GM23338 (cell line): ENCODE data around the gene ZMYND8. TPM values are rescaled to one million over a fixed set of nuclear protein-coding genes. Genes with fewer than 3 reads are reported as not detected.

ENCODE experiments used
- ATAC-seq: fragments of 200-7000 bp; cut with Tn5 transposase; 3 replicates; pipeline ENCODE4 v1.9.1; 2020
- DNase-seq: peaks from one replicate; pipeline ENCODE4 v3.0.0-alpha.2; 2015; ENCODE audit warnings: low spot score
- H2AFZ ChIP-seq: fragments of 200-600 bp; sonication (generic); 2 replicates; pipeline ENCODE4 v1.8.0; 2016; ENCODE audit warnings: antibody characterized with exemption, mild to moderate bottlenecking, moderate library complexity
- H3F3A ChIP-seq: fragments of 200-600 bp; sonication (generic); replicated peaks from 2 replicates; pipeline ENCODE4 v1.8.0; 2017; ENCODE audit warnings: antibody characterized with exemption, mixed run types, low read depth
- H3K27ac ChIP-seq: fragments of 200-600 bp; sonication (generic); 2 replicates; pipeline ENCODE4 v1.6.1; 2016; ENCODE audit warnings: low read depth
- H3K27me3 ChIP-seq: fragments of 200-600 bp; sonication (generic); 2 replicates; pipeline ENCODE4 v1.8.0; 2016; ENCODE audit warnings: mild to moderate bottlenecking, mixed run types, moderate library complexity; ENCODE audit not compliant: insufficient read depth
- H3K36me3 ChIP-seq: fragments of 200-600 bp; sonication (generic); 2 replicates; pipeline ENCODE4 v1.8.0; 2016; ENCODE audit warnings: mild to moderate bottlenecking; ENCODE audit not compliant: insufficient read depth
- H3K4me1 ChIP-seq: fragments of 200-600 bp; sonication (generic); 2 replicates; pipeline ENCODE4 v1.8.0; 2016; ENCODE audit warnings: mild to moderate bottlenecking, moderate library complexity; ENCODE audit not compliant: insufficient read depth
- H3K4me2 ChIP-seq: fragments of 200-600 bp; sonication (generic); 2 replicates; pipeline ENCODE4 v1.7.1; 2017; ENCODE audit warnings: mixed run types
- H3K4me3 ChIP-seq: fragments of 200-600 bp; sonication (generic); 2 replicates; pipeline ENCODE4 v1.6.1; 2016; ENCODE audit warnings: mixed run types
- H3K79me2 ChIP-seq: fragments of 200-600 bp; sonication (generic); replicated peaks from 2 replicates; pipeline ENCODE4 v1.8.0; 2017; ENCODE audit warnings: mild to moderate bottlenecking; ENCODE audit not compliant: insufficient read depth
- H3K9me2 ChIP-seq: fragments of 200-600 bp; sonication (generic); 2 replicates; pipeline ENCODE4 v1.8.0; 2017; ENCODE audit not compliant: insufficient read depth
- H4K20me1 ChIP-seq: fragments of 200-600 bp; sonication (generic); replicated peaks from 2 replicates; pipeline ENCODE4 v1.8.0; 2017; ENCODE audit warnings: mild to moderate bottlenecking; ENCODE audit not compliant: insufficient read depth
- H3K27ac Mint-ChIP-seq: 2 replicates; pipeline ENCODE4 v1.8.0; 2020; ENCODE audit warnings: inconsistent platforms, mild to moderate bottlenecking, moderate library complexity, mixed read lengths
- H3K27me3 Mint-ChIP-seq: 3 replicates; pipeline ENCODE4 v1.8.0; 2022; ENCODE audit warnings: low read depth, mild to moderate bottlenecking, moderate library complexity, mixed read lengths, inconsistent platforms; ENCODE audit not compliant: insufficient read depth, poor library complexity
- H3K36me3 Mint-ChIP-seq: 3 replicates; pipeline ENCODE4 v1.8.0; 2021; ENCODE audit warnings: low read depth, mild to moderate bottlenecking, inconsistent platforms, moderate library complexity, mixed read lengths
- H3K4me1 Mint-ChIP-seq: 3 replicates; pipeline ENCODE4 v1.8.0; 2020; ENCODE audit warnings: mild to moderate bottlenecking, inconsistent platforms, mixed read lengths
- H3K4me3 Mint-ChIP-seq: 3 replicates; pipeline ENCODE4 v1.8.0; 2021; ENCODE audit warnings: moderate library complexity, mild to moderate bottlenecking, inconsistent platforms, mixed read lengths
- H3K9me3 Mint-ChIP-seq: 3 replicates; pipeline ENCODE4 v1.8.0; 2020; ENCODE audit warnings: moderate library complexity, mild to moderate bottlenecking, inconsistent platforms, mixed read lengths
- NANOG ChIP-seq: IDR thresholded peaks from 2 replicates; pipeline ENCODE4 v1.6.1; 2016; ENCODE audit warnings: antibody characterized with exemption, borderline replicate concordance
- ZNF114 ChIP-seq: fragments of 250-450 bp; sonication (Bioruptor Pico); IDR thresholded peaks from 2 replicates; pipeline ENCODE4 v1.5.0; 2020; ENCODE audit warnings: mild to moderate bottlenecking, moderate library complexity
- ZNF331 ChIP-seq: fragments of 250-450 bp; sonication (Bioruptor Pico); IDR thresholded peaks from 2 replicates; pipeline ENCODE4 v1.5.0; 2020; ENCODE audit warnings: low read depth, mild to moderate bottlenecking, moderate library complexity
- polyA plus RNA-seq: library from polyadenylated mRNA; unstranded; fragments of >200 nt; fragmentation: Nextera tagmentation; extraction: Ambion mirVana; gene quantifications from 2 replicates; pipeline ENCODE4 v1.2.1, GENCODE V29; 2016
- total RNA-seq: library from RNA; depleted of rRNA; stranded (reverse); fragments of >200 nt; shearing (Covaris generic); gene quantifications from 2 replicates; pipeline ENCODE4 v1.2.3, GENCODE V29; 2014
- TF ChIP-seq, protein P1 (sequence below), 2 experiments: fragments of 200-600 bp in 1 of 2; sonication (generic) in 1 of 2; conservative IDR thresholded peaks; 2 replicates each; pipeline versions ENCODE4 v1.5.1 to v1.6.1; 2016 to 2017; ENCODE audit warnings: antibody characterized with exemption in 2 of 2, low read depth in 2 of 2, mild to moderate bottlenecking in 2 of 2, moderate library complexity in 1 of 2
- TF ChIP-seq, protein P2 (sequence below): IDR thresholded peaks from one replicate; pipeline ENCODE4 v1.6.1; 2018; ENCODE audit warnings: antibody characterized with exemption; ENCODE audit not compliant: unreplicated experiment

The ZMYND8 gene
- total and polyA plus RNA-seq, 2 experiments from 2014 or later: 70.9 to 128 TPM

DNA sequence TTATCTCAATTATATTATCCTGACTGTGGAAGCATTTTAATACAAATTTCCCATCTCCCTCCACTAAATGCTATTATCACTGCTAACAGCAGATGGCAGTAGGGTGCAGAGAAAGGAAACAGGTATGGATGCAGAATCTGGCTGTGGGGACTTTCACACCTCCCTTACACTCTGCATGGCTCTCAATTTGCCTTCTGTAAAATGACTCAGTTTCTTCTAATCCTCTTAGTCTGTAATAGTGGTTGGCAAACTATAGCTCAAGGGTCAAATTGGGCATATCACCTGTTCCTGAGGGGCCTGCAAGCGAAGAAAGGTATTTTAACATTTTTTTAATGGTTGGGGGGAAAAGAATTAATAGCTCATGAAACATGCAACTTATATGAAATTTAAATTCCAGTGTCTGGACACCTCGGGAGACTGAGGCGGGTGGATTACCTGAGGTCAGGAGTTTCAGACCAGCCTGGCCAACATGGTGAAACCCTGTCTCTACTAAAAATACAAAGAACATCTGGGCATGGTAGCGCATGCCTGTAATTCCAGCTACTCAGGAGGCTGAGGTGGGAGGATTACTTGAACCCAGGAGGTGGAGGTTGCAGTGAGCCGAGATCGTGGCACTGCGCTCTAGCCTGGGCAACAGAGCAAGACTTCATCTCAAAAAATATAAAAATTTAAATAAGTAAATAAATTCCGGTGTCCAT is 83.5 kb downstream of the ZMYND8 start:
- Histone ChIP-seq H3K27me3 (no peaks in the 10 kb centered on the region), H4K20me1 (peaks cover 10% of the 10 kb centered on the region), H3K36me3 (peaks cover 21% of the 10 kb centered on the region), H3K4me3 (no peak overlapping the region), H2AFZ (no peak overlapping the region), H3K4me1 (peaks cover 7% of the 10 kb centered on the region; the same call in 1 of the 2 replicates), H3K79me2 (peaks cover 89% of the 10 kb centered on the region), H3F3A (peaks cover 34% of the 10 kb centered on the region), H3K27ac (peak overlapping the region; percentile 61; the same call in 1 of the 2 replicates), H3K9me2 (no peaks in the 10 kb centered on the region), H3K4me2 (no peak overlapping the region)
- peaks cover 31% of the 10 kb centered on the region for H3K4me1 Mint-ChIP-seq
- no peaks in the 10 kb centered on the region for H3K9me3 Mint-ChIP-seq
- ATAC-seq (peak; percentile 80), DNase-seq (peak; percentile 85)
- H3K36me3 Mint-ChIP-seq: peaks cover 88% of the 10 kb centered on the region
- TF ChIP-seq, protein P1, sequence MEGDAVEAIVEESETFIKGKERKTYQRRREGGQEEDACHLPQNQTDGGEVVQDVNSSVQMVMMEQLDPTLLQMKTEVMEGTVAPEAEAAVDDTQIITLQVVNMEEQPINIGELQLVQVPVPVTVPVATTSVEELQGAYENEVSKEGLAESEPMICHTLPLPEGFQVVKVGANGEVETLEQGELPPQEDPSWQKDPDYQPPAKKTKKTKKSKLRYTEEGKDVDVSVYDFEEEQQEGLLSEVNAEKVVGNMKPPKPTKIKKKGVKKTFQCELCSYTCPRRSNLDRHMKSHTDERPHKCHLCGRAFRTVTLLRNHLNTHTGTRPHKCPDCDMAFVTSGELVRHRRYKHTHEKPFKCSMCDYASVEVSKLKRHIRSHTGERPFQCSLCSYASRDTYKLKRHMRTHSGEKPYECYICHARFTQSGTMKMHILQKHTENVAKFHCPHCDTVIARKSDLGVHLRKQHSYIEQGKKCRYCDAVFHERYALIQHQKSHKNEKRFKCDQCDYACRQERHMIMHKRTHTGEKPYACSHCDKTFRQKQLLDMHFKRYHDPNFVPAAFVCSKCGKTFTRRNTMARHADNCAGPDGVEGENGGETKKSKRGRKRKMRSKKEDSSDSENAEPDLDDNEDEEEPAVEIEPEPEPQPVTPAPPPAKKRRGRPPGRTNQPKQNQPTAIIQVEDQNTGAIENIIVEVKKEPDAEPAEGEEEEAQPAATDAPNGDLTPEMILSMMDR (conservative IDR thresholded peaks at IDR 0.05; ENCODE audit: low read depth in 2 of 2): peak; percentile 90 to 98
- TF ChIP-seq ZNF114: no peak
- H3K27ac Mint-ChIP-seq: no peak overlapping the region
- H3K27me3 Mint-ChIP-seq: peaks cover 13% of the 10 kb centered on the region
- H3K4me3 Mint-ChIP-seq: no peak overlapping the region

- 0 out of 2 replicates have a peak overlapping the region, but pooled peaks have one; percentile 66 for H3K27ac ChIP-seq
- TF ChIP-seq NANOG: no peak
- no peak for ATAC-seq
- Mint-ChIP-seq H3K36me3 (peaks cover 89% of the 10 kb centered on the region), H3K4me1 (peaks cover 43% of the 10 kb centered on the region), H3K27me3 (peaks cover 11% of the 10 kb centered on the region), H3K9me3 (no peaks in the 10 kb centered on the region), H3K27ac (no peak overlapping the region), H3K4me3 (no peak overlapping the region)
- peaks cover 33% of the 10 kb centered on the region for H3F3A ChIP-seq
- no peaks in the 10 kb centered on the region for H3K27me3 ChIP-seq
- no peak for DNase-seq
- H3K9me2 ChIP-seq: no peaks in the 10 kb centered on the region
- H3K4me2 ChIP-seq: no peak overlapping the region
- no peak overlapping the region for H3K4me3 ChIP-seq
- H4K20me1 ChIP-seq: peaks cover 15% of the 10 kb centered on the region
- H2AFZ ChIP-seq: no peak overlapping the region
- H3K4me1 ChIP-seq: peaks cover 17% of the 10 kb centered on the region
- peaks cover 16% of the 10 kb centered on the region for H3K36me3 ChIP-seq
- H3K79me2 ChIP-seq: peaks cover 97% of the 10 kb centered on the region
Measured at GRCh38 chr20:47271046-47271615, 85.4 kb downstream of the ZMYND8 start.

DNA sequence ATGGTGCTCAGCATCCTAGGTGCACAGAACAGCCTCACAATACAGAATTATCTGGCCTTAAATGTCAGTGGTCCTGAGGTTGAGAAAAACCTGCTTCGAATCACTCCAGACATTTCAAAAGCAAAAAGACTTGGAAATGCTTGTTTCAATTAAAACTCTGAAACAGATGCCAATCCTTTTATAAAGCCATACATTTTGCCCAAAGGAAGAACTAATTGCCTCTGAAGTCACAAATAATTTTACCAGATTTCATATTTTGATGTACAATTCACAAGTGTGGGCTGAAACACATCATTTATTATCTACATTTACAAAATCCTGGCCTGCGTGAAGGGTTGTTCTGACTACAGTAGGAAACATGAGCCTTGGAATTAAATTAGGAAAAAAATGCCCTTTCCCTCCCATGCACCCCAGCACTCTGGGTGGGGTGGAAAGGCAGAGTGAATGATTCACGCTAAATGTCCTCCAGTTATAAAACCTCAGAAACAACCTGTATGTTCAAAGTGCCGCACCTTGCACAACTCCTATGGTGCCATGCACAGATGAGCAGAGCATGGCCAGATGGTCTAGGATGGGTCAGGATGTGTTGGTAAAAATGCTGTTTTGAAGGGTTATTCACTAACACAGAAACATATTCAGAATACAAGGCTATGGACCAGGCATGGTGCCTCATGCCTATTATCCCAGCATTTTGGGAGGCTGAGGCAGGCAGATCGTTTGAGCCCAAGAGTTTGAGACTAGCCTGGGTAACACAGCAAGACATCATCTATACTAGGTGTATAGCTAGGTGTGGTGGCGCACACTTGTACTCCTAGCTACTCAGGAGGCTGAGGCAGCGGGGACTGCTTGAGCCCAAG is 87.0 kb downstream of the ZMYND8 start:
- Mint-ChIP-seq H3K36me3 (peaks cover 83% of the 10 kb centered on the region), H3K4me1 (peaks cover 40% of the 10 kb centered on the region), H3K27ac (no peak overlapping the region; the same call in 1 of the 2 replicates), H3K9me3 (no peaks in the 10 kb centered on the region), H3K4me3 (no peak overlapping the region), H3K27me3 (peaks cover 12% of the 10 kb centered on the region)
- peaks cover 11% of the 10 kb centered on the region; the same call in 1 of the 2 replicates for H3K36me3 ChIP-seq
- no peak overlapping the region for H3K4me2 ChIP-seq
- H4K20me1 ChIP-seq: peaks cover 18% of the 10 kb centered on the region
- H2AFZ ChIP-seq: no peak overlapping the region
- H3K79me2 ChIP-seq: peaks cover 100% of the 10 kb centered on the region
- H3F3A ChIP-seq: peaks cover 18% of the 10 kb centered on the region
- H3K4me3 ChIP-seq: no peak overlapping the region
- DNase-seq (no peak), ATAC-seq (no peak)
- H3K4me1 ChIP-seq: peaks cover 13% of the 10 kb centered on the region
- H3K27me3 ChIP-seq: no peaks in the 10 kb centered on the region
- H3K27ac ChIP-seq: peak overlapping the region; percentile 66
- no peaks in the 10 kb centered on the region for H3K9me2 ChIP-seq
- TF ChIP-seq, protein P2, sequence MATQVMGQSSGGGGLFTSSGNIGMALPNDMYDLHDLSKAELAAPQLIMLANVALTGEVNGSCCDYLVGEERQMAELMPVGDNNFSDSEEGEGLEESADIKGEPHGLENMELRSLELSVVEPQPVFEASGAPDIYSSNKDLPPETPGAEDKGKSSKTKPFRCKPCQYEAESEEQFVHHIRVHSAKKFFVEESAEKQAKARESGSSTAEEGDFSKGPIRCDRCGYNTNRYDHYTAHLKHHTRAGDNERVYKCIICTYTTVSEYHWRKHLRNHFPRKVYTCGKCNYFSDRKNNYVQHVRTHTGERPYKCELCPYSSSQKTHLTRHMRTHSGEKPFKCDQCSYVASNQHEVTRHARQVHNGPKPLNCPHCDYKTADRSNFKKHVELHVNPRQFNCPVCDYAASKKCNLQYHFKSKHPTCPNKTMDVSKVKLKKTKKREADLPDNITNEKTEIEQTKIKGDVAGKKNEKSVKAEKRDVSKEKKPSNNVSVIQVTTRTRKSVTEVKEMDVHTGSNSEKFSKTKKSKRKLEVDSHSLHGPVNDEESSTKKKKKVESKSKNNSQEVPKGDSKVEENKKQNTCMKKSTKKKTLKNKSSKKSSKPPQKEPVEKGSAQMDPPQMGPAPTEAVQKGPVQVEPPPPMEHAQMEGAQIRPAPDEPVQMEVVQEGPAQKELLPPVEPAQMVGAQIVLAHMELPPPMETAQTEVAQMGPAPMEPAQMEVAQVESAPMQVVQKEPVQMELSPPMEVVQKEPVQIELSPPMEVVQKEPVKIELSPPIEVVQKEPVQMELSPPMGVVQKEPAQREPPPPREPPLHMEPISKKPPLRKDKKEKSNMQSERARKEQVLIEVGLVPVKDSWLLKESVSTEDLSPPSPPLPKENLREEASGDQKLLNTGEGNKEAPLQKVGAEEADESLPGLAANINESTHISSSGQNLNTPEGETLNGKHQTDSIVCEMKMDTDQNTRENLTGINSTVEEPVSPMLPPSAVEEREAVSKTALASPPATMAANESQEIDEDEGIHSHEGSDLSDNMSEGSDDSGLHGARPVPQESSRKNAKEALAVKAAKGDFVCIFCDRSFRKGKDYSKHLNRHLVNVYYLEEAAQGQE: no peak
- TF ChIP-seq ZNF331 (CRISPR knock-in tag): no peak
- TF ChIP-seq, protein P1 (conservative IDR thresholded peaks at IDR 0.05; ENCODE audit: low read depth in 2 of 2): no peak
